HG02884 (cell line): Measurements from ENCODE around the gene CREBRF.
"Not testable (repeated sequence)": the region's sequence is repeated elsewhere in the genome, so short reads cannot be mapped to it uniquely, and the experiment has no call there.

ENCODE experiments used
- ATAC-seq: cut with Tn5 transposase; IDR thresholded peaks from one replicate; pipeline ENCODE4 v1.9.1; 2021; ENCODE audit warnings: mild to moderate bottlenecking, moderate library complexity; ENCODE audit not compliant: unreplicated experiment

The CREBRF gene

DNA sequence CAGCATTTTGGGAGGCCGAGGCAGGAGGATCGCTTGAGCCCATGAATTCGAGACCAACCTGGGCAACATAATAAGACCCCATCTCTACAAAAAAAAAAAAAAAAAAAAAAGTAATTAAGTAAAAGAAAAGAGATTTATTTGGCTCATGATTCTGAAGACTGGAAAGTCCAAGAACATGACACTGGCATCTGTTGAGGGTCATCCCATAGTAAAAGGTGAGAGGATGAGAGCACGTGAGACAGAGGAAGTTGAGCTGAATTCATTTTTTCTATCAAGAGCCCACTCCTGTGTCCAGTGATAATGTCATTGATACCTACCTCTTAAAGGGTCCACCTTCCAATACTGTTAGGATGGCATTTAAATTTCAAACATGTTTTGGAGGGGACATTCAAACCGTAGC is 19.8 kb downstream of the CREBRF start:
- no peak for ATAC-seq

DNA sequence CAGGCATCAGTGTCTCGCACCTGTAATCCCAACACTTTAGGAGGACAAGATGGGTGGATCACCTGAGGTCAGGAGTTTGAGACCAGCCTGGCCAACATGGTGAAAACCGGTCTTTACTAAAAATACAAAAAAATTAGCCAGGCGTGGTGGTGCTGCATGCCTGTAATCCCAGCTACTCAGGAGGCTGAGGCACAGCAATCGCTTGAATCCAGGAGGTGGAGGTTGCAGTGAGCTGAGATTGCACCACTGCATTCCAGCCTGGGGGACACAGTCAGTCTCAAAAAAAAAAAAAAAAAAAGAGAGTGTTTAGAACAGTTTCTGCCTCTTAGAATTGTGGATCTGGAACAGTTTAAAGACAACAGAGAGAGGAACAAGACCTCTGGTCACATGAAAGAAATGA is 20.3 kb downstream of the CREBRF start:
- not testable (repeated sequence) for ATAC-seq

- ATAC-seq, result no peak
These were observed 22.7 kb downstream of the CREBRF start for GRCh38 chr5:173078878-173079277.

GRCh38 chr5:173089581-173089980 is 33.4 kb downstream of the CREBRF start:
- ATAC-seq, result no peak

DNA sequence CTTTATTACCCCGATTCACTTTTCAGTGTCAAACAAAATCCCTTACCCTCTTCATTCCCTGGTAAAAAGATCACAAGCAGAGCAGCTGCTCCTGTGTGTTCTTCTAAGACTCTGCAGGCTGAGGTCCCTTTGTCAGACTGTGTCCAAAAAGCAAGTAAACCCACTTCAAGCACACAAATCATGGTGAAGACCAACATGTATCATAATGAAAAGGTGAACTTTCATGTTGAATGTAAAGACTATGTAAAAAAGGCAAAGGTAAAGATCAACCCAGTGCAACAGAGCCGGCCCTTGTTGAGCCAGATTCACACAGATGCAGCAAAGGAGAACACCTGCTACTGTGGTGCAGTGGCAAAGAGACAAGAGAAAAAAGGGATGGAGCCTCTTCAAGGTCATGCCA is 34.5 kb downstream of the CREBRF start:
- ATAC-seq, result no peak

DNA sequence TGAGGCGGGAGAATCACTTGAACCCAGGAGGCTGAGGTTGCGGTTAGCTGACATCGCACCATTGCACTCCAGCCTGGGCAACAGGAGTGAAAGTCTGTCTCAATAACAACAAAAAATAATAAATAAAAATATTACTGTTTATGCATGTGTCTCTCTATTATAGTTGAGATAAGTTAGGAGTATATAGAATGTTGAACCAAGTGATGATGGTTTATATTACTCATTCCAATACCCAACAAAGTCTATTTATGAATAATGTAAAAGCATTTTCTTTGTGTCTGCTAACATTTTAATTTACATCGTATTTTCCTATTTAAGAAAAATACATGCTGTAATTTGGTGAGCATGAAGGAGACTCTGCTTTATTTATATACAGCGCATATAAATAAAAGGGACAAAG is 35.8 kb downstream of the CREBRF start:
- ATAC-seq, result no peak

DNA sequence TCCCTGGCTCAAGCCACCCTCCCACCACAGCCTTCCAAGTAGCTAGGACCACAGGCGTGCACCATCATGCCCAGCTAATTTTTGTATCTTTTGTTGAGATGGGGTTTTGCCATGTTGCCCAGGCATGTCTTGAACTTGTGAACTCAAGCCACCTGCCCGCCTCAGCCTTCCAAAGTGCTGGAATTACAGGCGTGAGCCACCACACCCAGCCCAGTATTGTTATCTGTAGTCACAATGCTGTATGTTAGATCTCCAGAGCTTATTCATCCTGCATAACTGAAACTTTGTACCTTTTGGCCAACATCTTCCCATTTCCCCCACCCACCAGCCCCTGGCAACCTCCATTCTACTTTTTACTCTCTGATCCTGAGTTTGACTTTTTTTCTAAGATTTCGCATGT is 37.5 kb downstream of the CREBRF start:
- no peak for ATAC-seq

DNA sequence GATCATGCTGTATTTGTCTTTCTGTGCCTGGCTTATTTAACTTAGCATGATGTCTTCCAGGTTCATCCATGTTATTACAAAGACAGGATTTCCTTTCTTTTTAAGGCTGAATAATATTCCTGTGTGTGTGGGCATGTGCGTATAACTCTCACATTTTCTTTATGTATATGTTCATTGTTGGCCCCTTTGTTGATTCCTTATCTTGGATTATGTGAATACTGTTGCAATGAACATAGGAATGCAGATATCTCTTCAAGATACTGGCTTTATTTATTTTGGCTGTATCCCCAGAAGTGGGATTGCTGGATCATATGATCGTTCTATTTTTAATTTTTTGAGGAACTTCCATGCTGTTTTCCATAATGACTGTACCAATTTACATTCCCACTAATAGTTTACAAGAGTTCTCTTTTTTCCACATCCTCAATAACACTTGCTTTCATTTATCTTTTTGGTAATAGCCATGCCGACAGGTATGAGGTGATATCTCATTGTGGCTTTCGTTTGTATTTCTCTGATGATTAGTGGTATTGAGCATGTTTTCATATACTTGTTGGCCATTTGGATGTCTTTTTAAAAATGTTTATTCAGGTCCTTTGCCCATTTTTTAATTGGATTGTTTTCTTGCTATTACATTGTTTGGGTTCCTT is 38.0 kb downstream of the CREBRF start:
- no peak for ATAC-seq

DNA sequence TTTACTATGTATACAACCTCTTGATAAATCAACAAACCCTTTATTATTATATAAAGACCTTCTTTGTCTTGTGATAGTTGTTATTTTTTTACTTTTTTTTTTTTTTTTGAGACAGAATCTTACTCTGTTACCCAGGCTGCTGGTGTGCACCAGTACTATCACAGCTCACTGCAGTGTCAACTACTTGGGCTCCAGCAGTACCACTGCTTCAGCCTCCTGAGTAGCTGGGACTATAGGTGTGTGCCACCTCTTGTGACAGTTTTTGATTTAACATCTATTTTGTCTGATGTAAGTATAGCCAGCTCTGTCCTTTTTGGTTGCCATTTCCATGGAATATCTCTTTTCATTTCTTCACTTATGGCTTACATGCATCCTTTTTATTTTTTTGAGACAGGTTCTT is 42.6 kb downstream of the CREBRF start:
- ATAC-seq, result no peak

- no peak for ATAC-seq
These were observed 43.3 kb downstream of the CREBRF start for GRCh38 chr5:173099461-173099860.

- no peak for ATAC-seq
These were observed 45.1 kb downstream of the CREBRF start for GRCh38 chr5:173101245-173101644.

- ATAC-seq, result no peak
These were observed 47.3 kb downstream of the CREBRF start for GRCh38 chr5:173103411-173103810.

DNA sequence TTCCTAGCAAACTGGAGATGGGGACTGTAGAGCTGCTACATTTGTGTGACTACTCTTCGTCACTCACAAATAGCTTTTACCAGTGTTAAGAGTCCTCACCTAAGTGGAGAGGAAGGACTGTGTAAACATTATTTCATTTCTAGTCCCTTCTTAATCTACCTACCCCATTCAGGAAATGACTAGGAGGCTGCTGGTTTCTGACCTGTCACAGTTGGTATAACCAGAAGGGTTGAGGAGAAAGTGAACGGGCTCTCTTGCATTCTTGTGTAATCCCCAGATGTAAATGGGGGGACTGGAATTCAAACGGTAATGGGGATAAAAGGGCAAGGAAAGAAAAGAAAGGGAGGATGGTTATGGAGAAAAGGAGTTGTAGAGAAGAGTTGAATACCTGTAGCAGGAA is 52.8 kb downstream of the CREBRF start:
- ATAC-seq, result no peak

GRCh38 chr5:173114536-173114935 is 58.4 kb downstream of the CREBRF start:
- no peak for ATAC-seq

DNA sequence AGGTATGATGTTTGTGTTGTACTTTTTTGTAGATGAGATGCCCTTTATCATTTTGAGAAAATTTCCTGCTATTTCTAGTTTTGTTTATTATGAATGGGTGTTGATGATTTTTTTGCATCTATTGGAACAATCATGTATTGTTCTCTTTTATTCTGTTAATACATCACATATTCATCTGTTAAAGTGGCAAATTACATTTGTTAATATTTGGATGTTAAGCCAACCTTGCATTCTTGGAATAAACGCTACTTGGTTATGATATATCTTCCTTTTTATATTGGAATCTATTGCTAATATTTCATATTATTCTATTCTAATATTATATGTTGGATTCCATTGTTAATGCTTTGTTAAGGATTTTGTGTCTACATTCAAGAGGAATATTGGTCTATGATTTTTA is 63.6 kb downstream of the CREBRF start:
- no peak for ATAC-seq

DNA sequence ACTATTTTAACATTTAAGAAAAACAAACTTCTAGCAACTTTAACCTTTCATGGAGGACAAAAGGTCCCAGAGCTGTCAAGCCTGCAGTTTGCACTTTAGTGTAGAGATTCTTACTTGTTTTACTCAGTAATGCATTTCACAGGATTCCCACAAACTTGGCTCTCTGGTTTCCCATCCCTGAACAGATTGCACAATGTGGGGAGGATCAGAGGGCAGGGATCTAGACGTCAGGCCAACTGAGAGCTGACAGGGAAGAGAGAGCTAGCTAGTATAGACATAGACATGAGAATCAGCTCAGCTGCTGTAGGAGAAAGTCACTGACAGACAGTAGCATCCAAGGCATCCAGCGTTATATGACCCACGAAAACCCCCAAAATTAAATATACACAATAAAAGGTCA is 67.3 kb downstream of the CREBRF start:
- ATAC-seq, result no peak

DNA sequence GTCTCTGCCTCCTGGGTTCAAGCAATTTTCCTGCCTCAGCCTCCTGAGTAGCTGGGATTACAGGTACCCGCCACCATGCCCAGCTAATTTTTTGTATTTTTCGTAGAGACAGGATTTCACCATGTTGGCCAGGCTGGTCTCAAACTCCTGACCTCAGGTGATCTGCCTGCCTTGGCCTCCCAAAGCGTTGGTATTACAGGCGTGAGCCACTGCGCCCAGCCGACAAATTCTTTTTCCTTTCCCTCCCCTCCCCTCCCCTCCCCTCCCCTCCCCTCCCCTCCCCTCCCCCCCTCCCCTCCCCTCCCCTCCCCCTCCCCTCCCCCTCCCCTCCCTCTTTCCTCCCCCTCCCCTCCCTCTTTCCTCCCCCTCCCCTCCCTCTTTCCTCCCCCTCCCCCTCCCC is 76.0 kb downstream of the CREBRF start:
- not testable (repeated sequence) for ATAC-seq

- no peak for ATAC-seq
These were observed 82.6 kb downstream of the CREBRF start for GRCh38 chr5:173138707-173139106.

- ATAC-seq, result no peak
These were observed 83.5 kb downstream of the CREBRF start for GRCh38 chr5:173139631-173140030.

DNA sequence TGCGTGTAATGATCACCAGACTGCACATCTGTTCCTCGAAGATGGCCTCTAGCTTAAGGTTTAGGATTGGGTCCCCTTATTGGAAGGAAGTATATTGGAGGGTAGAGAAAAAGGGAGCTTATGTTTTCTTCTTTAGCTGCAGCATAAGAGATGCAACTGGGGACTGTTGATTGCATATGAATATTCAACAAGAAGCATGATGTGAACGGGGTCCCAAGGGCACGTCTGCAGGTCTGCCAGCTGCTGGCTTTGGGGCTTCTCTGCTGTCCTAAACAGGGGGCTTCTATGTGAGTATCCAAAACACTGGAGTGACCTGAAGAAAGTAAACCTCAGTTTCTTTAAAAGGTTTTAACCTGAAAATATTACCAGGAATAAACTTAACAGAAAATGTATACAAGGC is 84.6 kb downstream of the CREBRF start:
- no peak for ATAC-seq

DNA sequence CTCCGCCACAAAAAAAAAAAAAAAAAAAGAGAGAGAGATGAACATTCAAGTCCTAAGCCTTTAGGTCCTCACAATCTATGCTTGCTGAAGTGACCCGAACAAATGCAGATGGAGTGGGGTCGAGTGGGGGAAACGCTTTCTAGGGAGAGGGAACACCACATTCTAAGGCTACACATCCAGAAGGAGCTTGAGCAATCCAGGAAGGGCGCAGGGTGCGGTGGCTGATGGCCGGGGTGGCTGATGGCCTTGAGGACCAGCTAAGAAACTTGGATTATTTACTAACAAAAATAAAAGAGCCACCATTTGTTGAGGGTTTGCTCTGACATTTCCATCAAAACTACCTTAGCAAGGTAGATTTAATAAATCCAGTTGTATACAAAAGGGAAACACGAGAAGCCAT is 87.4 kb downstream of the CREBRF start:
- ATAC-seq, result no peak

- peak; percentile 91 for ATAC-seq
These were observed 88.3 kb downstream of the CREBRF start, which contains the start of gene BNIP1 for GRCh38 chr5:173144200-173145176. TSS of gene BNIP1 (plus strand) at chr5:173144531. CDS start at chr5:173144546, 15 bp downstream.
